ENCODE results near the gene GBP7.

GRCh38 chr1:89151047-89151446, 24.8 kb downstream of the GBP7 start:
- no peak for TF ChIP-seq RARB (CRISPR knock-in tag; IDR thresholded peaks at IDR 0.05)
- no peak for TF ChIP-seq TOX (CRISPR knock-in tag; IDR thresholded peaks at IDR 0.05; ENCODE audit: borderline replicate concordance)

All from SK-N-SH treated with all-trans-retinoic acid at 6 μM for 48 hours (cell line).